Measurements from ENCODE around the gene CAPN13. TPM values are rescaled to one million over a fixed set of nuclear protein-coding genes. Genes with fewer than 3 reads are reported as not detected.

The CAPN13 gene
- total and polyA plus RNA-seq, 10 of the 15 experiments (the other 5 are each of a cell fraction or from before 2014, with no cell fraction given) = 0.03 to 0.10 (median 0.06) TPM; not detected in 7

DNA sequence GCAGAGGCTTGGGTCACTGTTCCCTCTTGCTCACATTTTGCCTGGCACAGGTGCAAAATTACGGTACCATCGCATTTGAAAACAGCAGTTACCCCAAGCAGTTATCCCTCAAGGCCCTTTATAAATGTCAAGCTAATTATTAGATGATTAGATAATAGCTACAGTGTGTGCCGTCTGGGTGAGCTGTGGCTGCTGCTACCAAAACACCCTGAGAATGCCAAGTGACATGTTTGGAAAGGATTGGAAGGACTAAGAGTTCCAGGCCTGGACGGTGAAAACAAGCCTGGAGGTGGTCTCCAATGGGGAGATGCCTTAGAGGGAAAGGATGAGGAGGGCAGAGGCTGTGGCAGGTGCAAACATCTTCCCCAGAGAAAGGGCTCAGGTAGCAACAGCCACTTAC is 120.6 kb downstream of the CAPN13 start:
- Histone ChIP-seq H3K27me3 (replicated peaks in 1 of 2; ENCODE audit: control insufficient read depth in 2 of 2, insufficient read depth in 2 of 2, low read length in 1 of 2) (no peaks in the 10 kb centered on the region), H3K9me3 (replicated peaks; ENCODE audit: control insufficient read depth, insufficient read depth, low read length) (no peaks in the 10 kb centered on the region; the same call in 2 of the 3 replicates), H3K4me1 (ENCODE audit: control insufficient read depth, insufficient read depth, low read length) (no peaks in the 10 kb centered on the region), H3K36me3 (ENCODE audit: control insufficient read depth in 2 of 2, insufficient read depth in 2 of 2, low read length in 1 of 2) (no peaks in the 10 kb centered on the region), H3K9ac (ENCODE audit: control insufficient read depth, insufficient read depth, low read length) (no peak overlapping the region), H3K27ac (ENCODE audit: control insufficient read depth, insufficient read depth) (no peak overlapping the region), H3K79me2 (ENCODE audit: control insufficient read depth, insufficient read depth, low read length) (no peaks in the 10 kb centered on the region), H2AFZ (ENCODE audit: control insufficient read depth, low read depth, low read length) (no peak overlapping the region), H3K4me3 (no peak overlapping the region), H4K20me1 (ENCODE audit: control insufficient read depth, insufficient read depth) (no peaks in the 10 kb centered on the region), H3K4me2 (ENCODE audit: control insufficient read depth, insufficient read depth) (no peak overlapping the region)
- FAIRE-seq = no peak
- ChIA-PET POLR2A (no interaction called here), SMC1A (ENCODE audit: uncharacterized antibody, unreplicated experiment) (interaction anchor here (0.6 to 2.1 kb wide), 9 partner anchors 9 to 758 kb away, joined by 3 to 9 read pairs (median 4); no protein-coding TSS in a partner anchor), CTCF (interaction anchor here (0.7 to 4.5 kb wide), 11 partner anchors 10 to 616 kb away, joined by 3 to 39 read pairs (median 4); no protein-coding TSS in a partner anchor), RAD21 (ENCODE audit: unreplicated experiment) (interaction anchor here (0.7 to 2.2 kb wide), 4 partner anchors 25 to 521 kb away, joined by 3 to 9 read pairs (median 6); no protein-coding TSS in a partner anchor)
- intact Hi-C loops (cut with micrococcal nuclease; ENCODE audit: unreplicated experiment) = no loop called here
- no TSS peak for BruUV-seq (replicated peaks)
- TF ChIP-seq BCL11A (IDR thresholded peaks at IDR 0.05; ENCODE audit: low read depth, low read length) (no peak), SUPT20H (IDR thresholded peaks at IDR 0.05; ENCODE audit: borderline replicate concordance, control insufficient read depth, low read depth, low read length) (no peak), CEBPB (IDR thresholded peaks at IDR 0.05; ENCODE audit: borderline replicate concordance in 1 of 2, low read depth in 2 of 2, low read length in 2 of 2) (no peak), TARDBP (IDR thresholded peaks at IDR 0.05; ENCODE audit: borderline replicate concordance) (no peak), ZNF384 (IDR thresholded peaks at IDR 0.05; ENCODE audit: borderline replicate concordance, low read depth, low read length) (no peak), SPI1 (IDR thresholded peaks at IDR 0.05; ENCODE audit: borderline replicate concordance, insufficient read depth, low read depth, low read length) (no peak), CHD2 (IDR thresholded peaks at IDR 0.05; ENCODE audit: borderline replicate concordance, low read depth, low read length) (no peak)
- TF ChIP-seq, protein P1, sequence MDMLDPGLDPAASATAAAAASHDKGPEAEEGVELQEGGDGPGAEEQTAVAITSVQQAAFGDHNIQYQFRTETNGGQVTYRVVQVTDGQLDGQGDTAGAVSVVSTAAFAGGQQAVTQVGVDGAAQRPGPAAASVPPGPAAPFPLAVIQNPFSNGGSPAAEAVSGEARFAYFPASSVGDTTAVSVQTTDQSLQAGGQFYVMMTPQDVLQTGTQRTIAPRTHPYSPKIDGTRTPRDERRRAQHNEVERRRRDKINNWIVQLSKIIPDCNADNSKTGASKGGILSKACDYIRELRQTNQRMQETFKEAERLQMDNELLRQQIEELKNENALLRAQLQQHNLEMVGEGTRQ (IDR thresholded peaks at IDR 0.05; ENCODE audit: borderline replicate concordance, low read depth, low read length) = no peak
- TF ChIP-seq, protein P2, sequence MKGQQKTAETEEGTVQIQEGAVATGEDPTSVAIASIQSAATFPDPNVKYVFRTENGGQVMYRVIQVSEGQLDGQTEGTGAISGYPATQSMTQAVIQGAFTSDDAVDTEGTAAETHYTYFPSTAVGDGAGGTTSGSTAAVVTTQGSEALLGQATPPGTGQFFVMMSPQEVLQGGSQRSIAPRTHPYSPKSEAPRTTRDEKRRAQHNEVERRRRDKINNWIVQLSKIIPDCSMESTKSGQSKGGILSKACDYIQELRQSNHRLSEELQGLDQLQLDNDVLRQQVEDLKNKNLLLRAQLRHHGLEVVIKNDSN (IDR thresholded peaks at IDR 0.05; ENCODE audit: borderline replicate concordance, extremely low read length, insufficient read depth, low read depth, low read length) = no peak
- in situ Hi-C loops (cut with MboI) = no loop called here
- ATAC-seq = no peak
- no peak for DNase-seq (ENCODE audit: low read depth, low spot score)
- 61% methylated on average over 4 of the region's 4 CpGs for WGBS (ENCODE audit: insufficient coverage, insufficient replicate concordance, low lambda C conversion rate, missing lambda C conversion rate)

All from GM12878 (cell line).